NCI-H2029 treated with DMSO at 0.1 percent for 48 hours (cell line): ENCODE data around the gene CD8B.

ENCODE experiments used
- DNase-seq: peaks from one replicate; lab custom pipeline; 2025; lab: John Stamatoyannopoulos, UW

The CD8B gene

GRCh38 chr2:86800856-86801567 lies 60.7 kb downstream of the CD8B start:
- no peak for DNase-seq

GRCh38 chr2:86794861-86795260 lies 66.8 kb downstream of the CD8B start:
- DNase-seq = no peak

GRCh38 chr2:86793752-86794151 lies 67.9 kb downstream of the CD8B start:
- no peak for DNase-seq

GRCh38 chr2:86791573-86791972 lies 70.1 kb downstream of the CD8B start:
- DNase-seq = no peak

- DNase-seq = no peak
Observed at GRCh38 chr2:86790676-86791572, 70.8 kb downstream of the CD8B start, which contains the start of gene CD8A. TSS of gene CD8A (minus strand) at chr2:86790913. CDS start at chr2:86790825, 88 bp downstream.

GRCh38 chr2:86790134-86790675 lies 71.5 kb downstream of the CD8B start:
- no peak for DNase-seq

- DNase-seq = no peak
Observed at GRCh38 chr2:86789687-86790133, 72.0 kb downstream of the CD8B start.

- no peak for DNase-seq
Observed at GRCh38 chr2:86788881-86789686, 72.6 kb downstream of the CD8B start.

GRCh38 chr2:86788165-86788564 lies 73.5 kb downstream of the CD8B start:
- DNase-seq = no peak

GRCh38 chr2:86787736-86788135 lies 74.0 kb downstream of the CD8B start:
- DNase-seq = no peak

- DNase-seq = no peak
Observed at GRCh38 chr2:86786001-86786536, 75.6 kb downstream of the CD8B start.

GRCh38 chr2:86785456-86785855 lies 76.2 kb downstream of the CD8B start:
- no peak for DNase-seq

- DNase-seq = no peak
Observed at GRCh38 chr2:86783615-86784339, 77.9 kb downstream of the CD8B start.

- no peak for DNase-seq
Observed at GRCh38 chr2:86782748-86783147, 78.9 kb downstream of the CD8B start.

GRCh38 chr2:86781363-86781762 lies 80.3 kb downstream of the CD8B start:
- DNase-seq = no peak

- DNase-seq = no peak
Observed at GRCh38 chr2:86779971-86780370, 81.7 kb downstream of the CD8B start.

- no peak for DNase-seq
Observed at GRCh38 chr2:86778957-86779356, 82.7 kb downstream of the CD8B start.

- DNase-seq = no peak
Observed at GRCh38 chr2:86776532-86776931, 85.2 kb downstream of the CD8B start.

- no peak for DNase-seq
Observed at GRCh38 chr2:86775338-86775737, 86.3 kb downstream of the CD8B start.

GRCh38 chr2:86774862-86775261 lies 86.8 kb downstream of the CD8B start:
- DNase-seq = no peak

- no peak for DNase-seq
Observed at GRCh38 chr2:86772611-86773010, 89.1 kb downstream of the CD8B start.
